H1 (cell line): ENCODE results near the gene FAM83B. TPM values are rescaled to one million over a fixed set of nuclear protein-coding genes. Genes with fewer than 3 reads are reported as not detected.

ENCODE experiments used
- CTCF ChIA-PET: fragments of 300-600 bp; sonication (Branson Sonifier 250); formaldehyde crosslinking; loops from one replicate; lab custom pipeline; 2021; ENCODE audit not compliant: partially characterized antibody; lab: Charles Lee
- POLR2A ChIA-PET: fragments of 300-600 bp; sonication (Branson Sonifier 250); formaldehyde crosslinking; loops from one replicate; lab custom pipeline; 2021; ENCODE audit warnings: inconsistent platforms; ENCODE audit not compliant: partially characterized antibody; lab: Charles Lee
- DNase-seq, 2 experiments: peaks; one replicate each; pipeline versions ENCODE4 v3.0.0 to v3.0.0-alpha.2; 2010 to 2022; ENCODE audit warnings: low spot score in 2 of 2, low read depth in 1 of 2, mixed read lengths in 1 of 2
- FAIRE-seq: peaks from 2 replicates; lab custom pipeline; 2011; peaks lifted over from hg19 to GRCh38; lab: Jason Lieb, UNC
- H2AFZ ChIP-seq: 2 replicates; pipeline ENCODE4 v1.8.1; 2012; ENCODE audit warnings: low read length, inconsistent platforms
- H2AK5ac ChIP-seq: 2 replicates; pipeline ENCODE4 v1.6.1; 2013; ENCODE audit warnings: low read depth, low read length
- H2BK120ac ChIP-seq: replicated peaks from 2 replicates; pipeline ENCODE3; 2013; ENCODE audit warnings: low read depth, low read length, inconsistent platforms
- H2BK12ac ChIP-seq: 2 replicates; pipeline ENCODE4 v1.6.1; 2013; ENCODE audit warnings: low read depth, low read length
- H2BK15ac ChIP-seq: 2 replicates; pipeline ENCODE4 v1.6.1; 2013; ENCODE audit warnings: low read length
- H2BK20ac ChIP-seq: 2 replicates; pipeline ENCODE4 v1.6.1; 2013; ENCODE audit warnings: low read length
- H2BK5ac ChIP-seq: 2 replicates; pipeline ENCODE4 v1.6.1; 2013; ENCODE audit warnings: low read depth, low read length
- H3K14ac ChIP-seq: 2 replicates; pipeline ENCODE4 v1.6.1; 2013; ENCODE audit warnings: inconsistent platforms; ENCODE audit not compliant: insufficient read length
- H3K18ac ChIP-seq: 2 replicates; pipeline ENCODE4 v1.6.1; 2013; ENCODE audit warnings: low read length; ENCODE audit errors: extremely low read depth
- H3K23ac ChIP-seq: 2 replicates; pipeline ENCODE4 v1.6.1; 2013; ENCODE audit warnings: inconsistent platforms; ENCODE audit not compliant: insufficient read length
- H3K23me2 ChIP-seq: 2 replicates; pipeline ENCODE4 v1.6.1; 2013; ENCODE audit warnings: low read depth, low read length
- H3K27ac ChIP-seq: 2 replicates; pipeline ENCODE4 v1.6.1; 2011; ENCODE audit warnings: low read depth, low read length, inconsistent platforms
- H3K27me3 ChIP-seq, 4 experiments: replicated peaks in 1 of 4; 1 replicate in 1 of 4; 2 replicates in 3 of 4; pipeline versions ENCODE4 v1.6.1 to v1.8.1; 2011 to 2013; ENCODE audit warnings: low read length in 3 of 4, mild to moderate bottlenecking in 3 of 4, inconsistent platforms in 2 of 4, mixed read lengths in 2 of 4, moderate library complexity in 1 of 4; ENCODE audit not compliant: control insufficient read depth in 3 of 4, insufficient read depth in 3 of 4; ENCODE audit errors: extremely low read depth in 1 of 4
- H3K36me3 ChIP-seq, 4 experiments: 2 replicates each; pipeline versions ENCODE4 v1.6.1 to v1.8.1; 2011 to 2013; ENCODE audit warnings: mild to moderate bottlenecking in 4 of 4, low read length in 3 of 4, moderate library complexity in 2 of 4, control low read depth in 1 of 4, inconsistent platforms in 1 of 4; ENCODE audit not compliant: insufficient read depth in 4 of 4, control insufficient read depth in 2 of 4
- H3K4ac ChIP-seq: replicated peaks from 2 replicates; pipeline ENCODE3; 2013; ENCODE audit warnings: low read length, low read depth, mixed read lengths, inconsistent platforms; ENCODE audit not compliant: insufficient read length
- H3K4me1 ChIP-seq, 4 experiments: replicated peaks in 1 of 4; 1 replicate in 1 of 4; 2 replicates in 3 of 4; pipeline versions ENCODE4 v1.6.1 to v1.8.1; 2011 to 2013; ENCODE audit warnings: low read length in 3 of 4, inconsistent platforms in 2 of 4, mixed read lengths in 1 of 4; ENCODE audit not compliant: insufficient read depth in 4 of 4, control insufficient read depth in 3 of 4
- H3K4me2 ChIP-seq, 2 experiments: 2 replicates each; pipeline versions ENCODE4 v1.6.1 to v1.8.1; 2011 to 2013; ENCODE audit warnings: low read depth in 2 of 2, low read length in 2 of 2, control low read depth in 1 of 2, inconsistent platforms in 1 of 2, mild to moderate bottlenecking in 1 of 2; ENCODE audit not compliant: insufficient read depth in 1 of 2
- H3K4me3 ChIP-seq, 4 experiments: fragments of 200-600, 300-600 bp in 1 of 4; sonication (generic), shearing (Covaris generic), sonication (Bioruptor Twin) in 1 of 4; 2 replicates each; pipeline versions ENCODE4 v1.5.1 to v1.8.1; 2011 to 2016; ENCODE audit warnings: low read length in 4 of 4, low read depth in 3 of 4, control low read depth in 2 of 4, inconsistent platforms in 2 of 4, mild to moderate bottlenecking in 2 of 4, mixed read lengths in 1 of 4, moderate library complexity in 1 of 4; ENCODE audit not compliant: insufficient read depth in 2 of 4; ENCODE audit errors: extremely low read depth in 1 of 4
- H3K56ac ChIP-seq: replicated peaks from 2 replicates; pipeline ENCODE3; 2013; ENCODE audit warnings: low read depth, mild to moderate bottlenecking, mixed read lengths, low read length, inconsistent platforms; ENCODE audit not compliant: insufficient read length
- H3K79me1 ChIP-seq: 2 replicates; pipeline ENCODE4 v1.6.1; 2013; ENCODE audit warnings: low read depth, low read length, control low read depth
- H3K79me2 ChIP-seq, 2 experiments: 2 replicates each; pipeline versions ENCODE4 v1.6.1 to v1.8.1; 2012 to 2013; ENCODE audit warnings: low read length in 2 of 2, mild to moderate bottlenecking in 2 of 2, inconsistent platforms in 1 of 2; ENCODE audit not compliant: insufficient read depth in 2 of 2, control insufficient read depth in 1 of 2
- H3K9ac ChIP-seq, 4 experiments: replicated peaks in 1 of 4; 1 replicate in 1 of 4; 2 replicates in 3 of 4; pipeline versions ENCODE4 v1.6.1 to v1.8.1; 2011 to 2013; ENCODE audit warnings: low read depth in 3 of 4, low read length in 3 of 4, control low read depth in 2 of 4, mild to moderate bottlenecking in 2 of 4, moderate library complexity in 2 of 4, inconsistent platforms in 1 of 4; ENCODE audit errors: extremely low read depth in 1 of 4
- H3K9me3 ChIP-seq, 2 experiments: 2 replicates each; pipeline versions ENCODE4 v1.6.1 to v1.8.1; 2012 to 2013; ENCODE audit warnings: mild to moderate bottlenecking in 2 of 2, moderate library complexity in 2 of 2, control low read depth in 1 of 2, inconsistent platforms in 1 of 2, low read depth in 1 of 2, low read length in 1 of 2, mixed read lengths in 1 of 2; ENCODE audit not compliant: insufficient read depth in 2 of 2
- H4K20me1 ChIP-seq, 2 experiments: replicated peaks in 1 of 2; 2 replicates each; pipeline versions ENCODE3 to v1.8.1; 2011 to 2013; ENCODE audit warnings: inconsistent platforms in 2 of 2, low read length in 2 of 2, mild to moderate bottlenecking in 1 of 2; ENCODE audit not compliant: insufficient read depth in 2 of 2, control insufficient read depth in 1 of 2
- H4K5ac ChIP-seq: 2 replicates; pipeline ENCODE4 v1.6.1; 2013; ENCODE audit warnings: low read length, low read depth, mixed read lengths, inconsistent platforms; ENCODE audit not compliant: insufficient read length
- H4K8ac ChIP-seq: 2 replicates; pipeline ENCODE4 v1.8.0; 2013; ENCODE audit warnings: mild to moderate bottlenecking, moderate library complexity, low read length, inconsistent platforms; ENCODE audit not compliant: insufficient read depth; ENCODE audit errors: extremely low read depth
- H4K91ac ChIP-seq: replicated peaks from 2 replicates; pipeline ENCODE3; 2013; ENCODE audit warnings: low read length, mixed read lengths, inconsistent platforms; ENCODE audit not compliant: insufficient read length
- CBX8 ChIP-seq: fragments of 300-800, 300-1000 bp; sonication (generic); IDR thresholded peaks from 2 replicates; pipeline ENCODE4 v1.7.1; 2016; ENCODE audit warnings: low read depth, low read length, borderline replicate concordance
- KDM4A ChIP-seq: IDR thresholded peaks from one replicate; pipeline ENCODE4 v1.7.1; 2012; ENCODE audit warnings: low read depth, mild to moderate bottlenecking, moderate library complexity, low read length, inconsistent platforms; ENCODE audit not compliant: severe bottlenecking
- POLR2A ChIP-seq, 2 experiments: IDR thresholded peaks; 1 replicate in 1 of 2; 2 replicates in 1 of 2; pipeline ENCODE4 v1.6.1; 2011; ENCODE audit warnings: low read depth in 2 of 2, low read length in 2 of 2, mild to moderate bottlenecking in 2 of 2; ENCODE audit errors: control extremely low read depth in 1 of 2
- SAP30 ChIP-seq: fragments of 300-600 bp; sonication (generic); IDR thresholded peaks from 2 replicates; pipeline ENCODE4 v1.7.1; 2012; ENCODE audit warnings: low read length, moderate library complexity, mild to moderate bottlenecking, inconsistent platforms; ENCODE audit not compliant: insufficient read depth, insufficient replicate concordance
- polyA plus RNA-seq, 7 experiments: library from polyadenylated mRNA; depleted of rRNA in 3 of 7; stranded (reverse) in 5 of 7; unstranded in 2 of 7; fragments of >200 nt in 5 of 7; fragments of 200-250 nt in 2 of 7; gene quantifications; 1 replicate in 5 of 7; 2 replicates in 1 of 7; 4 replicates in 1 of 7; pipeline versions ENCODE4 v1.2.1 to v1.2.3, GENCODE V29; 2011 to 2013; ENCODE audit warnings: missing spikeins in 2 of 7, mixed read lengths in 2 of 7
- total RNA-seq: library from RNA; stranded (reverse); fragmentation: NEBNext Ultra II Directional; extraction: Animal tissue kit (Norgen Biotek cat#: 25700); gene quantifications from 2 replicates; pipeline ENCODE4 v1.2.1, GENCODE V29; 2021
- TF ChIP-seq, protein P1 (sequence below): IDR thresholded peaks from 2 replicates; pipeline ENCODE4 v1.6.1; 2012; ENCODE audit warnings: inconsistent platforms

FAM83B gene
- total and polyA plus RNA-seq, 2 of the 8 experiments (the other 6 are each of a cell fraction or from before 2014, with no cell fraction given) = 0.71 to 5.7 TPM

DNA sequence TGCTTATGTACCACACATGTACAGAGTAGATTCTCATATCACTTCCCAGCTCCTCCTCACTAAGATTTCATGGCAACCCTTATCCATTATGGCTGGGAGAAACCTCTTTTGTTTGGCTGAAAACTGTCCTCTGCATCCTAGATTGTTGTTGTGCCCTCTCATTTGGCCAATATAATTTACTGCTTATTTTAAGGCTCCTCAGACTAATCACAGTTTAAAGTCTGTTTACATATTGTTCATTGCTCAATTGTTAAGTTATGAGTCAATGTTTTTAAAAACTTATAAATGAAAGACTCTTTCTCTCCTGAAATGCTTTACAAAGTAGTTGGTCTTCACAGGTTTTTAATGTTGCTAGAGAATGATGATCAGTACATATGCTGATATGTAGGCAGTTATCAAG, 57.3 kb downstream of the FAM83B start:
- no peak overlapping the region for H3K23ac ChIP-seq
- no peaks in the 10 kb centered on the region for H3K27me3 ChIP-seq
- no peaks in the 10 kb centered on the region for H4K20me1 ChIP-seq
- FAIRE-seq (no peak), DNase-seq (no peak)
- CTCF ChIA-PET = no interaction called here
- H3K18ac ChIP-seq = no peak overlapping the region
- no peaks in the 10 kb centered on the region for H3K36me3 ChIP-seq
- H3K4me1 ChIP-seq = peaks cover 0 to 5% (median 0%) of the 10 kb centered on the region in 4 experiments; a peak in 2 of 7 replicates
- H3K56ac ChIP-seq = no peak overlapping the region
- H2BK15ac ChIP-seq = no peak overlapping the region
- no peak for TF ChIP-seq CBX8
- TF ChIP-seq, protein P1, sequence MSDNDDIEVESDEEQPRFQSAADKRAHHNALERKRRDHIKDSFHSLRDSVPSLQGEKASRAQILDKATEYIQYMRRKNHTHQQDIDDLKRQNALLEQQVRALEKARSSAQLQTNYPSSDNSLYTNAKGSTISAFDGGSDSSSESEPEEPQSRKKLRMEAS = no peak
- TF ChIP-seq POLR2A (IDR thresholded peaks at IDR 0.05; ENCODE audit: control extremely low read depth in 1 of 2, low read depth in 2 of 2, low read length in 2 of 2) = no peak
- TF ChIP-seq KDM4A = no peak
- no peak for TF ChIP-seq SAP30
- no peak overlapping the region for H3K4ac ChIP-seq
- no peak overlapping the region for H3K4me3 ChIP-seq
- no peak overlapping the region for H2BK12ac ChIP-seq
- no peak overlapping the region for H3K27ac ChIP-seq
- H3K79me2 ChIP-seq = no peaks in the 10 kb centered on the region
- H2BK5ac ChIP-seq = no peak overlapping the region
- no peak overlapping the region for H4K8ac ChIP-seq
- no peak overlapping the region for H3K4me2 ChIP-seq
- H3K79me1 ChIP-seq = no peaks in the 10 kb centered on the region
- no peaks in the 10 kb centered on the region for H3K23me2 ChIP-seq
- H2BK120ac ChIP-seq = no peak overlapping the region
- POLR2A ChIA-PET = no interaction called here
- no peaks in the 10 kb centered on the region for H3K9me3 ChIP-seq
- no peak overlapping the region for H3K14ac ChIP-seq
- no peak overlapping the region for H2BK20ac ChIP-seq
- H2AFZ ChIP-seq = no peak overlapping the region
- H3K9ac ChIP-seq = no peak overlapping the region
- H2AK5ac ChIP-seq = no peak overlapping the region
- no peak overlapping the region for H4K91ac ChIP-seq
- H4K5ac ChIP-seq = no peak overlapping the region
